ENCODE results near the gene RASL11A. TPM values are rescaled to one million over a fixed set of nuclear protein-coding genes. Genes with fewer than 3 reads are reported as not detected.
A peak's percentile ranks its signal among the peaks of the same experiment; 100 is the strongest.

Gene RASL11A
- total and polyA plus RNA-seq, 10 donors, result 6.7 to 37.9 (median 14.7) TPM

DNA sequence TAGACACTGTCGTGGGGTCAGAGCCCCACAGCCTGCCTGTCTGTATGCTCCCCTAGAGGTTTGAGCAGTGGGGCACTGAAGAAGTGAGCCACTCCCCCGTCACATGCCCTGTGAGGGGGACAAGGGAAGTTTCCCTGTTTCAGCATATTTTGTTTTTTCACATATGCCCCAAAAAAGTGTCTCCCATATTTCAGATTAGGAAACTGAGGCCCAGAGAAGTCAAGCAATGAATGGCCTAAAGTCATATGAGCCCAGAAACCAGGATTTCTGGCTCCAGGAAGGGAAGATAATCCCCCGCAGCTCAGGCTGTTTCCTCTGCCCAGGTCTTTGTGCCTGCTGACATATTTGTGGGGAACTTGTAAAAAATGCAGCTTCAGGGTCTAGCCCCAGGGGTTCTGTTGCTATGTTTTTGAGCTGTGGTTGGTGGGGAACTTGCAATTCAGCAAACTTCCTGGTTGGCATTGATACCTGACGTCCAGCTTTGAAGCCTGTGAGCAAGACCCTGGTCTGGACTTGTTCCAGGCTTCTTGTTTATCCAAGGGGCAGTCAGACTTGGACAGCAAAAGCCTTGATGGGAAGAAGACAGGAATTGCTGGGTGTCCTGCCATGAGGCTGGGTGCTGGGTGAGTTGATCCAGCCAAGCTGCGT is 9.5 kb downstream of the RASL11A start:
- H3K27me3 ChIP-seq (replicated peaks in 1 of 7), result peaks cover 0 to 6% (median 0%) of the 10 kb centered on the region in 7 donors
- 54 to 79% (median 63%) methylated on average over 4 to 5 of the region's 5 CpGs for WGBS, 5 donors
- no peak for DNase-seq
- H3K4me3 ChIP-seq, result no peak overlapping the region
- no peak overlapping the region for H3K27ac ChIP-seq
- H3K9me3 ChIP-seq, result no peaks in the 10 kb centered on the region
- no peaks in the 10 kb centered on the region for H3K36me3 ChIP-seq
- H3K4me1 ChIP-seq, result peaks cover 0 to 8% (median 0%) of the 10 kb centered on the region in 6 donors
- TF ChIP-seq, protein P1, sequence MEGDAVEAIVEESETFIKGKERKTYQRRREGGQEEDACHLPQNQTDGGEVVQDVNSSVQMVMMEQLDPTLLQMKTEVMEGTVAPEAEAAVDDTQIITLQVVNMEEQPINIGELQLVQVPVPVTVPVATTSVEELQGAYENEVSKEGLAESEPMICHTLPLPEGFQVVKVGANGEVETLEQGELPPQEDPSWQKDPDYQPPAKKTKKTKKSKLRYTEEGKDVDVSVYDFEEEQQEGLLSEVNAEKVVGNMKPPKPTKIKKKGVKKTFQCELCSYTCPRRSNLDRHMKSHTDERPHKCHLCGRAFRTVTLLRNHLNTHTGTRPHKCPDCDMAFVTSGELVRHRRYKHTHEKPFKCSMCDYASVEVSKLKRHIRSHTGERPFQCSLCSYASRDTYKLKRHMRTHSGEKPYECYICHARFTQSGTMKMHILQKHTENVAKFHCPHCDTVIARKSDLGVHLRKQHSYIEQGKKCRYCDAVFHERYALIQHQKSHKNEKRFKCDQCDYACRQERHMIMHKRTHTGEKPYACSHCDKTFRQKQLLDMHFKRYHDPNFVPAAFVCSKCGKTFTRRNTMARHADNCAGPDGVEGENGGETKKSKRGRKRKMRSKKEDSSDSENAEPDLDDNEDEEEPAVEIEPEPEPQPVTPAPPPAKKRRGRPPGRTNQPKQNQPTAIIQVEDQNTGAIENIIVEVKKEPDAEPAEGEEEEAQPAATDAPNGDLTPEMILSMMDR (IDR thresholded peaks at IDR 0.05 in 8 of 11, conservative IDR thresholded peaks at IDR 0.05 in 3 of 11), result no peak
- intact Hi-C loops (cut with DNase I; ENCODE audit: low total_unique reads), result no loop called here

DNA sequence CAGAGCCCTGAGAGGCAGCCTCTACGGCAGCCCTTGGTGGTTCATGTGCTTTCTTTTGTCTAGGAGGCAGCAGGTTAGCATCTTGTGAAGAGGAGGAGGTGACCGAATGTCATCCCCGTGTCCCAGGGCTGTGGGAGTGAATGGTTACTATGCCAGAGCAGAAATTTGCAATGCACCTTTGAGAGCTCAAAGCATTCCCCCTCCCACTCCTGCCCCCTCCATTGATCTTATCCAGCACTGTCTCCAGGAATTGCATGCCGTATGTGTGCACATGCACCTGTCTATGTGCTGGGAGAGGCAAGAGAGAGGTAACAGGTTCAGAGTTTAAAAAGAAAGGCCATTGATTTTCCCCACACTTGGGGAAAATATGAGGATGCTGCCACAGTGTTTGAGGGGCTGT is 10.2 kb downstream of the RASL11A start:
- no peak for DNase-seq
- intact Hi-C loops (cut with DNase I; ENCODE audit: low total_unique reads), result no loop called here
- whole genome bisulfite sequencing, 5 donors, result 80 to 94% (median 83%) methylated on average over 4 of the region's 4 CpGs
- Histone ChIP-seq H3K27me3 (replicated peaks in 1 of 7) (peaks cover 0 to under 1% (median 0%) of the 10 kb centered on the region in 7 donors), H3K9me3 (no peaks in the 10 kb centered on the region), H3K4me3 (no peak overlapping the region), H3K27ac (no peak overlapping the region), H3K4me1 (peaks cover 0 to 5% (median 0%) of the 10 kb centered on the region in 6 donors), H3K36me3 (no peaks in the 10 kb centered on the region)
- TF ChIP-seq, protein P1 (IDR thresholded peaks at IDR 0.05 in 8 of 11, conservative IDR thresholded peaks at IDR 0.05 in 3 of 11), result no peak
- TF ChIP-seq POLR2A (IDR thresholded peaks at IDR 0.05), result no peak
- TF ChIP-seq POLR2AphosphoS5 (IDR thresholded peaks at IDR 0.05), result no peak

DNA sequence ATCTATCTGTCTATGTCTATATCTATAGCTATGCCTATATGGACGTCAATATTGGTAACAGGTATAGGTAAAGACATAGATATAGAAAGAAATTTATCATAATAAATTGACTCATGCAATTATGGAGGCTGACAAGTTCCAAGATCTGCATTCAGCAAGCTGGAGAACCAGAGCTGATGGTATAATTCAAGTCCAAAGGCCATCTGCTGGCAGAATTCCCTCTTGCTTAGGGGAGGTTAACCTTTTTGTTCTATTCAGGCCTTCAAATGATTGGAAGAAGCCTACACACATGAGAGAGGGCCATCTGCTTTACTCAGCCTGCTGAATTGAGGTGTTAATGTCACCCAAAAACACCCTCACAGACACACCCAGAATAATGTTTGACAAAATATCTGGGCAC is 10.8 kb downstream of the RASL11A start:
- H3K4me3 ChIP-seq, result no peak overlapping the region

DNA sequence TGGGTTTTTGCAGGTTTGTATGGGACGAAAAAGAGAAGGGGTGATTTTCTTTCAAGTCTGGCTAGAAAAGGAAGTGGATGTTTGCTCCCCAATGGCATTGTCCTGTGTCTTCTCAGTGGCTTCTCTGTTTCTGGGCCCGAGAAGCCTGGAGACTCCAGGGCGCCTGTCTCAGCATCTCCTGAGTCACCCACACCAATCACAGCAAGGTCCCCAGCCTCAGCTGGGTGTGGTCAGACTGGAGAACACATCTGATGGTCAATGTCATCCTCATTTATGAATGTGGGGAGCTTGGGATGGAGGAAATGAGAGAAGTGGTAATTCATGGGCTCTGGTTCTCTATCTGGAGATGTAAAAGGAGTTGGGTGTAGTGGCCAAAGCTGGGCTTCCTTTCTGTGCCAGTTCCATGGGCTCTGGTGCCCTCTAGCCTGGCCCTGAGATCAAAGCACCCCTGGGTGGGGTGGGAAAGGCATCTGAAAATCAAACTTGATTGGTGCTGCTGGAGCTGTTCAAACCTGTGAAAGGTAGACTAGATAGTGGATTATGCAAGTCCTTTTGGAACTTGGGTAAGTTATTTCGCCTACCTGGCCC is 13.4 kb downstream of the RASL11A start:
- Histone ChIP-seq H3K9me3 (no peaks in the 10 kb centered on the region), H3K27me3 (replicated peaks in 1 of 7) (no peaks in the 10 kb centered on the region), H3K4me3 (no peak overlapping the region), H3K36me3 (no peaks in the 10 kb centered on the region), H3K4me1 (no peaks in the 10 kb centered on the region), H3K27ac (no peak overlapping the region)
- TF ChIP-seq, protein P1 (IDR thresholded peaks at IDR 0.05 in 8 of 11, conservative IDR thresholded peaks at IDR 0.05 in 3 of 11), result peak in 8 of 11 experiments; percentile 11 to 63 (median 40)
- no peak for TF ChIP-seq POLR2A (IDR thresholded peaks at IDR 0.05)
- WGBS, 5 donors, result 76 to 90% (median 86%) methylated on average over 4 of the region's 4 CpGs
- DNase-seq, result no peak
- intact Hi-C loops (cut with DNase I; ENCODE audit: low total_unique reads), result no loop called here

More for the DNA sequence above, 10.8 kb downstream of the RASL11A start:
- peaks cover 0 to 3% (median 0%) of the 10 kb centered on the region in 6 donors for H3K4me1 ChIP-seq
- no peaks in the 10 kb centered on the region for H3K27me3 ChIP-seq (replicated peaks in 1 of 7)
- H3K27ac ChIP-seq, result no peak overlapping the region
- 70 to 83% (median 79%) methylated on average over 1 of the region's 1 CpG for whole genome bisulfite sequencing, 5 donors
- intact Hi-C loops (cut with DNase I; ENCODE audit: low total_unique reads), result no loop called here
- no peaks in the 10 kb centered on the region for H3K9me3 ChIP-seq
- no peak for DNase-seq
- TF ChIP-seq POLR2AphosphoS5 (IDR thresholded peaks at IDR 0.05), result no peak
- TF ChIP-seq, protein P1 (IDR thresholded peaks at IDR 0.05 in 8 of 11, conservative IDR thresholded peaks at IDR 0.05 in 3 of 11), result no peak
- no peak for TF ChIP-seq POLR2A (IDR thresholded peaks at IDR 0.05)
- H3K36me3 ChIP-seq, result no peaks in the 10 kb centered on the region

Data from spleen (tissue), 11 donors.